ENCODE results near the gene POLR3GL.

GRCh38 chr1:145949219-145949618 is 15.3 kb upstream of the POLR3GL start:
- TF ChIP-seq MYC (IDR thresholded peaks at IDR 0.05; ENCODE audit: low read depth, low read length) (no peak), CTCF (IDR thresholded peaks at IDR 0.05; ENCODE audit: low read depth, low read length) (no peak)
- TF ChIP-seq, protein P1, sequence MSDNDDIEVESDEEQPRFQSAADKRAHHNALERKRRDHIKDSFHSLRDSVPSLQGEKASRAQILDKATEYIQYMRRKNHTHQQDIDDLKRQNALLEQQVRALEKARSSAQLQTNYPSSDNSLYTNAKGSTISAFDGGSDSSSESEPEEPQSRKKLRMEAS (IDR thresholded peaks at IDR 0.05; ENCODE audit: low read depth, low read length), result no peak
